Left lobe of liver (tissue), 2 donors: Measurements from ENCODE around the gene RIPOR3. TPM values are rescaled to one million over a fixed set of nuclear protein-coding genes. Genes with fewer than 3 reads are reported as not detected.
"Not testable (repeated sequence)": the region's sequence is repeated elsewhere in the genome, so short reads cannot be mapped to it uniquely, and the experiment has no call there.

Source experiments
- ATAC-seq: fragments of 200-7000 bp; cut with Tn5 transposase; one replicate; pipeline ENCODE4 v1.9.1; 2020; ENCODE audit warnings: mild to moderate bottlenecking, moderate library complexity
- DNase-seq: peaks from one replicate; pipeline ENCODE4 v3.0.0-alpha.2; 2020; ENCODE audit warnings: low spot score
- total RNA-seq: library from RNA; stranded (reverse); gene quantifications from one replicate; pipeline ENCODE4 v1.2.1, GENCODE V29; 2021
- donor health status: DM: no; HTN: no; CAD: no; lungs with moderate emphysema.
- donor health status: DM: no; HTN: yes; CAD: no.

Gene RIPOR3
- total RNA-seq, 1 donor from 2014 or later: 20.1 TPM

GRCh38 chr20:50635014-50635557 is 56.3 kb downstream of the RIPOR3 start:
- ATAC-seq (no peak), DNase-seq (no peak)

GRCh38 chr20:50634191-50634590 is 57.2 kb downstream of the RIPOR3 start:
- no peak for ATAC-seq

GRCh38 chr20:50633361-50633760 is 58.0 kb downstream of the RIPOR3 start:
- no peak for ATAC-seq
- DNase-seq: no peak

More at GRCh38 chr20:50634191-50634590, 57.2 kb downstream of the RIPOR3 start:
- DNase-seq: no peak

- no peak for ATAC-seq
These were observed 58.6 kb downstream of the RIPOR3 start for GRCh38 chr20:50632701-50633100.

GRCh38 chr20:50632236-50632635 is 59.1 kb downstream of the RIPOR3 start:
- DNase-seq: no peak
- no peak for ATAC-seq

More at GRCh38 chr20:50632701-50633100, 58.6 kb downstream of the RIPOR3 start:
- DNase-seq: no peak

GRCh38 chr20:50630578-50631263 is 60.6 kb downstream of the RIPOR3 start:
- DNase-seq: no peak
- no peak for ATAC-seq

GRCh38 chr20:50629670-50630045 is 61.7 kb downstream of the RIPOR3 start:
- no peak for ATAC-seq

GRCh38 chr20:50628853-50629669 is 62.3 kb downstream of the RIPOR3 start:
- ATAC-seq (no peak), DNase-seq (no peak)

More at GRCh38 chr20:50629670-50630045, 61.7 kb downstream of the RIPOR3 start:
- DNase-seq: no peak

- DNase-seq (no peak), ATAC-seq (no peak)
These were observed 63.0 kb downstream of the RIPOR3 start for GRCh38 chr20:50628332-50628731.

GRCh38 chr20:50627747-50628146 is 63.6 kb downstream of the RIPOR3 start:
- DNase-seq (no peak), ATAC-seq (no peak)

- ATAC-seq: peak; percentile 13
These were observed 65.2 kb downstream of the RIPOR3 start for GRCh38 chr20:50625986-50626677.

GRCh38 chr20:50624351-50625016 is 66.9 kb downstream of the RIPOR3 start:
- DNase-seq: peak; percentile 92
- ATAC-seq: peak; percentile 88

More at GRCh38 chr20:50625986-50626677, 65.2 kb downstream of the RIPOR3 start:
- no peak for DNase-seq

GRCh38 chr20:50621068-50621665 is 70.2 kb downstream of the RIPOR3 start:
- DNase-seq (no peak), ATAC-seq (no peak)

GRCh38 chr20:50620459-50620858 is 70.9 kb downstream of the RIPOR3 start:
- not testable (repeated sequence) for ATAC-seq, DNase-seq

- ATAC-seq: no peak
- no peak for DNase-seq
These were observed 72.8 kb downstream of the RIPOR3 start for GRCh38 chr20:50618537-50618936.

GRCh38 chr20:50617022-50617421 is 74.3 kb downstream of the RIPOR3 start:
- ATAC-seq: no peak
- DNase-seq: no peak

- ATAC-seq (no peak), DNase-seq (no peak)
These were observed 75.9 kb downstream of the RIPOR3 start for GRCh38 chr20:50615407-50615806.

- no peak for DNase-seq
- ATAC-seq: no peak
These were observed 77.7 kb downstream of the RIPOR3 start for GRCh38 chr20:50613438-50614169.

GRCh38 chr20:50611128-50611810 is 80.1 kb downstream of the RIPOR3 start:
- ATAC-seq (peak; percentile 80), DNase-seq (peak; percentile 69)
